ENCODE results near the gene KRTAP9-4.

KRTAP9-4 gene

GRCh38 chr17:41287050-41287449 lies 37.6 kb downstream of the KRTAP9-4 start:
- TF ChIP-seq CTCF (IDR thresholded peaks at IDR 0.05; ENCODE audit: low read depth, low read length, poor library complexity, severe bottlenecking) = no peak
- TF ChIP-seq EZH2phosphoT487 (IDR thresholded peaks at IDR 0.05; ENCODE audit: borderline replicate concordance, low read length) = no peak
- Histone ChIP-seq H3K4me2 (ENCODE audit: low read length) (no peak overlapping the region), H3K9me3 (ENCODE audit: control insufficient read depth, insufficient read depth, low read length) (no peaks in the 10 kb centered on the region), H3K4me3 (ENCODE audit: low read length) (no peak overlapping the region), H3K27ac (ENCODE audit: low read depth, low read length) (no peak overlapping the region), H3F3A (ENCODE audit: control insufficient read depth, insufficient read depth) (no peaks in the 10 kb centered on the region), H4K20me1 (ENCODE audit: control insufficient read depth, insufficient read depth, low read depth, low read length) (no peaks in the 10 kb centered on the region), H3K79me2 (ENCODE audit: control insufficient read depth, low read length) (no peaks in the 10 kb centered on the region), H3K27me3 (ENCODE audit: control insufficient read depth, low read length) (peaks cover 13% of the 10 kb centered on the region), H3K9me2 (replicated peaks; ENCODE audit: control insufficient read depth, low read length) (no peaks in the 10 kb centered on the region), H3K4me1 (ENCODE audit: control insufficient read depth, low read length) (no peaks in the 10 kb centered on the region), H3K36me3 (ENCODE audit: control insufficient read depth, low read length) (no peaks in the 10 kb centered on the region)

- no peaks in the 10 kb centered on the region for H3K9me2 ChIP-seq (replicated peaks; ENCODE audit: control insufficient read depth, low read length)
- TF ChIP-seq CTCF (IDR thresholded peaks at IDR 0.05; ENCODE audit: low read depth, low read length, poor library complexity, severe bottlenecking) (no peak), EZH2phosphoT487 (IDR thresholded peaks at IDR 0.05; ENCODE audit: borderline replicate concordance, low read length) (no peak)
Measured at GRCh38 chr17:41294016-41294415, 44.5 kb downstream of the KRTAP9-4 start.

DNA sequence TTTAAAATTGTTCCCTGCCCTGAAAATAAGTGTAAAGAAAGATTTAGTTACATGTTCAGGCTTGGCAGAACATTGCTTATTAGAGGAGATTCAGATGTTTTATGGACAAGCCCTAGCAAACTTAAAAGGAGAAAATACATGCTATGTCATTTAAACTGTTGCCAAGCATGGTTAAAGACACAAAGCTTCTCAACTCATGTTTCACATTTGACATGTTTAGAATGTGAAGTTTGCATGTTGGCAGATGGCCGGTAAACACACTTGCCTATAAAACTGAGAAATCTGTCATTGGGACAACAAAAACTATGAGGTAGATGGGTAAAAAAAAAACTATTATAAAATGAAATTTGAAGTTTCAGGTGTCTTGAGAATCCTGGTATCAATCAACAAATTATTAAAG lies 47.4 kb downstream of the KRTAP9-4 start:
- H3K4me3 ChIP-seq (ENCODE audit: low read length) = no peak overlapping the region
- H3K9me3 ChIP-seq (ENCODE audit: control insufficient read depth, insufficient read depth, low read length) = no peaks in the 10 kb centered on the region
- H3K27ac ChIP-seq (ENCODE audit: low read depth, low read length) = no peak overlapping the region
- no peaks in the 10 kb centered on the region for H3K9me2 ChIP-seq (replicated peaks; ENCODE audit: control insufficient read depth, low read length)
- no peak overlapping the region for H3K4me2 ChIP-seq (ENCODE audit: low read length)
- no peaks in the 10 kb centered on the region for H4K20me1 ChIP-seq (ENCODE audit: control insufficient read depth, insufficient read depth, low read depth, low read length)
- no peaks in the 10 kb centered on the region for H3K36me3 ChIP-seq (ENCODE audit: control insufficient read depth, low read length)
- peaks cover 12% of the 10 kb centered on the region for H3K4me1 ChIP-seq (ENCODE audit: control insufficient read depth, low read length)
- H3K27me3 ChIP-seq (ENCODE audit: control insufficient read depth, low read length) = no peaks in the 10 kb centered on the region
- no peaks in the 10 kb centered on the region for H3F3A ChIP-seq (ENCODE audit: control insufficient read depth, insufficient read depth)
- TF ChIP-seq CTCF (IDR thresholded peaks at IDR 0.05; ENCODE audit: low read depth, low read length, poor library complexity, severe bottlenecking) (no peak), EZH2phosphoT487 (IDR thresholded peaks at IDR 0.05; ENCODE audit: borderline replicate concordance, low read length) (no peak)
- H3K79me2 ChIP-seq (ENCODE audit: control insufficient read depth, low read length) = no peaks in the 10 kb centered on the region

More at GRCh38 chr17:41294016-41294415, 44.5 kb downstream of the KRTAP9-4 start:
- no peaks in the 10 kb centered on the region for H3K27me3 ChIP-seq (ENCODE audit: control insufficient read depth, low read length)
- no peaks in the 10 kb centered on the region for H3K79me2 ChIP-seq (ENCODE audit: control insufficient read depth, low read length)
- no peak overlapping the region for H3K4me3 ChIP-seq (ENCODE audit: low read length)
- no peaks in the 10 kb centered on the region for H3K9me3 ChIP-seq (ENCODE audit: control insufficient read depth, insufficient read depth, low read length)
- H3K27ac ChIP-seq (ENCODE audit: low read depth, low read length) = no peak overlapping the region
- no peak overlapping the region for H3K4me2 ChIP-seq (ENCODE audit: low read length)
- no peaks in the 10 kb centered on the region for H3K36me3 ChIP-seq (ENCODE audit: control insufficient read depth, low read length)
- H3F3A ChIP-seq (ENCODE audit: control insufficient read depth, insufficient read depth) = no peaks in the 10 kb centered on the region
- no peaks in the 10 kb centered on the region for H4K20me1 ChIP-seq (ENCODE audit: control insufficient read depth, insufficient read depth, low read depth, low read length)
- H3K4me1 ChIP-seq (ENCODE audit: control insufficient read depth, low read length) = peaks cover 8% of the 10 kb centered on the region
